CD8-positive, alpha-beta memory T cell (primary cell): ENCODE data around the gene SUSD4. TPM values are rescaled to one million over a fixed set of nuclear protein-coding genes. Genes with fewer than 3 reads are reported as not detected.

Source experiments
- CTCF ChIA-PET: fragments of 350-600 bp; sonication (Branson Sonifier 250); formaldehyde crosslinking; loops from one replicate; lab custom pipeline; 2021; ENCODE audit warnings: antibody characterized with exemption; lab: Charles Lee
- POLR2A ChIA-PET: fragments of 350-600 bp; sonication (Branson Sonifier 250); formaldehyde crosslinking; loops from one replicate; lab custom pipeline; 2021; ENCODE audit warnings: antibody characterized with exemption; lab: Charles Lee
- DNase-seq, 5 donors: peaks; one replicate each; pipeline versions ENCODE4 v3.0.0 to v3.0.0-alpha.2; 2020 to 2022; ENCODE audit warnings: mixed read lengths in 1 of 5
- H3K27ac ChIP-seq: one replicate; pipeline ENCODE4 v1.7.0; 2013; ENCODE audit warnings: low read depth, mild to moderate bottlenecking, low read length, moderate library complexity
- H3K27me3 ChIP-seq: 2 replicates; pipeline ENCODE4 v1.7.0; 2013; ENCODE audit warnings: low read length, mild to moderate bottlenecking; ENCODE audit not compliant: insufficient read depth, poor library complexity, severe bottlenecking
- H3K36me3 ChIP-seq: 2 replicates; pipeline ENCODE4 v1.7.0; 2013; ENCODE audit warnings: mild to moderate bottlenecking, low read length, moderate library complexity; ENCODE audit not compliant: insufficient read depth
- H3K4me1 ChIP-seq: 2 replicates; pipeline ENCODE4 v1.7.0; 2013; ENCODE audit warnings: mild to moderate bottlenecking, low read length, moderate library complexity; ENCODE audit not compliant: insufficient read depth
- H3K4me3 ChIP-seq: 2 replicates; pipeline ENCODE4 v1.7.0; 2013; ENCODE audit warnings: mild to moderate bottlenecking, low read length
- H3K9me3 ChIP-seq: 2 replicates; pipeline ENCODE4 v1.7.0; 2013; ENCODE audit warnings: mild to moderate bottlenecking, low read length
- H3K27ac Mint-ChIP-seq, 8 donors: one replicate each; pipeline ENCODE4 v1.8.0; 2020 to 2021; ENCODE audit warnings: mixed read lengths in 8 of 8, mild to moderate bottlenecking in 6 of 8, inconsistent platforms in 3 of 8, moderate library complexity in 3 of 8
- H3K27me3 Mint-ChIP-seq, 2 donors: one replicate each; pipeline ENCODE4 v1.8.0; 2020 to 2021; ENCODE audit warnings: mixed read lengths in 2 of 2, mild to moderate bottlenecking in 1 of 2, moderate library complexity in 1 of 2
- H3K36me3 Mint-ChIP-seq, 3 donors: one replicate each; pipeline ENCODE4 v1.8.0; 2020 to 2021; ENCODE audit warnings: mixed read lengths in 3 of 3, inconsistent platforms in 1 of 3, mild to moderate bottlenecking in 1 of 3
- H3K4me1 Mint-ChIP-seq, 3 donors: one replicate each; pipeline ENCODE4 v1.8.0; 2020 to 2021; ENCODE audit warnings: mixed read lengths in 3 of 3, inconsistent platforms in 1 of 3, mild to moderate bottlenecking in 1 of 3
- H3K4me3 Mint-ChIP-seq, 7 donors: one replicate each; pipeline ENCODE4 v1.8.0; 2020 to 2021; ENCODE audit warnings: mixed read lengths in 7 of 7, mild to moderate bottlenecking in 6 of 7, moderate library complexity in 4 of 7, inconsistent platforms in 2 of 7
- H3K9me3 Mint-ChIP-seq, 5 donors: one replicate each; pipeline ENCODE4 v1.8.0; 2020 to 2022; ENCODE audit warnings: mixed read lengths in 5 of 5, mild to moderate bottlenecking in 3 of 5, moderate library complexity in 2 of 5, inconsistent platforms in 1 of 5
- polyA plus RNA-seq: library from polyadenylated mRNA; unstranded; fragments of 300-500 nt; fragmentation: Illumina TruSeq; gene quantifications from one replicate; pipeline ENCODE4 v1.2.3, GENCODE V29; 2021
- total RNA-seq, 2 experiments: library from RNA; stranded (reverse); gene quantifications; one replicate each; pipeline ENCODE4 v1.2.3, GENCODE V29; 2021

Gene SUSD4
- total and polyA plus RNA-seq, 3 experiments from 2014 or later = 0.16 to 4.2 (median 0.18) TPM

GRCh38 chr1:223216531-223217205, 147.3 kb downstream of the SUSD4 start:
- peaks cover 0 to 25% (median 16%) of the 10 kb centered on the region in 5 donors for H3K9me3 Mint-ChIP-seq
- Histone ChIP-seq H3K36me3 (no peaks in the 10 kb centered on the region), H3K9me3 (peaks cover 4% of the 10 kb centered on the region), H3K4me3 (no peak overlapping the region), H3K27me3 (no peaks in the 10 kb centered on the region), H3K4me1 (no peaks in the 10 kb centered on the region), H3K27ac (no peak overlapping the region)
- ChIA-PET POLR2A (no interaction called here), CTCF (no interaction called here)
- peaks cover 0 to 7% of the 10 kb centered on the region in 2 donors for H3K27me3 Mint-ChIP-seq
- DNase-seq = no peak
- H3K4me3 Mint-ChIP-seq = no peak overlapping the region
- H3K36me3 Mint-ChIP-seq = peaks cover 0 to 29% (median 3%) of the 10 kb centered on the region in 3 donors
- H3K4me1 Mint-ChIP-seq = no peaks in the 10 kb centered on the region
- H3K27ac Mint-ChIP-seq = peak overlapping the region in 1 of 8 donors; percentile 74

- H3K36me3 Mint-ChIP-seq = peaks cover 0 to 29% (median 3%) of the 10 kb centered on the region in 3 donors
- Histone ChIP-seq H3K9me3 (peaks cover 4% of the 10 kb centered on the region), H3K27me3 (no peaks in the 10 kb centered on the region), H3K36me3 (no peaks in the 10 kb centered on the region), H3K27ac (no peak overlapping the region), H3K4me3 (no peak overlapping the region), H3K4me1 (no peaks in the 10 kb centered on the region)
- H3K27ac Mint-ChIP-seq = peak overlapping the region in 1 of 8 donors; percentile 74
- DNase-seq = no peak
- no peak overlapping the region for H3K4me3 Mint-ChIP-seq
- POLR2A ChIA-PET = no interaction called here
- CTCF ChIA-PET = no interaction called here
- H3K9me3 Mint-ChIP-seq = peaks cover 0 to 25% (median 16%) of the 10 kb centered on the region in 5 donors
- H3K27me3 Mint-ChIP-seq = peaks cover 0 to 7% of the 10 kb centered on the region in 2 donors
- no peaks in the 10 kb centered on the region for H3K4me1 Mint-ChIP-seq
Observed at GRCh38 chr1:223216074-223216473, 147.9 kb downstream of the SUSD4 start.

GRCh38 chr1:223215026-223215425, 148.9 kb downstream of the SUSD4 start:
- Mint-ChIP-seq H3K9me3 (peaks cover 0 to 17% (median 14%) of the 10 kb centered on the region in 5 donors), H3K27ac (peak overlapping the region in 1 of 8 donors; percentile 80), H3K36me3 (peaks cover 0 to 18% (median 3%) of the 10 kb centered on the region in 3 donors), H3K4me1 (no peaks in the 10 kb centered on the region), H3K27me3 (peaks cover 0 to 5% of the 10 kb centered on the region in 2 donors), H3K4me3 (no peak overlapping the region)
- H3K27me3 ChIP-seq = no peaks in the 10 kb centered on the region
- POLR2A ChIA-PET = no interaction called here
- no peak overlapping the region for H3K27ac ChIP-seq
- DNase-seq = no peak
- CTCF ChIA-PET = no interaction called here
- no peak overlapping the region for H3K4me3 ChIP-seq
- no peaks in the 10 kb centered on the region for H3K4me1 ChIP-seq
- peaks cover 4% of the 10 kb centered on the region for H3K9me3 ChIP-seq
- no peaks in the 10 kb centered on the region for H3K36me3 ChIP-seq

GRCh38 chr1:223214261-223214807, 149.6 kb downstream of the SUSD4 start:
- Histone ChIP-seq H3K4me3 (no peak overlapping the region), H3K27ac (no peak overlapping the region), H3K36me3 (no peaks in the 10 kb centered on the region), H3K9me3 (peaks cover 4% of the 10 kb centered on the region), H3K27me3 (no peaks in the 10 kb centered on the region), H3K4me1 (no peaks in the 10 kb centered on the region)
- peaks cover 0 to 14% (median 11%) of the 10 kb centered on the region in 5 donors for H3K9me3 Mint-ChIP-seq
- no peak for DNase-seq
- CTCF ChIA-PET = no interaction called here
- peaks cover 0 to 13% (median 3%) of the 10 kb centered on the region in 3 donors for H3K36me3 Mint-ChIP-seq
- H3K4me1 Mint-ChIP-seq = no peaks in the 10 kb centered on the region
- peaks cover 0 to 5% of the 10 kb centered on the region in 2 donors for H3K27me3 Mint-ChIP-seq
- H3K27ac Mint-ChIP-seq = peak overlapping the region in 2 of 8 donors; percentile 61 to 80
- POLR2A ChIA-PET = no interaction called here
- H3K4me3 Mint-ChIP-seq = no peak overlapping the region

GRCh38 chr1:223212441-223212840, 151.5 kb downstream of the SUSD4 start:
- H3K27ac Mint-ChIP-seq = no peak overlapping the region
- Histone ChIP-seq H3K9me3 (no peaks in the 10 kb centered on the region), H3K27ac (no peak overlapping the region), H3K27me3 (no peaks in the 10 kb centered on the region), H3K4me1 (no peaks in the 10 kb centered on the region), H3K36me3 (no peaks in the 10 kb centered on the region), H3K4me3 (no peak overlapping the region)
- H3K27me3 Mint-ChIP-seq = peaks cover 0 to 7% of the 10 kb centered on the region in 2 donors
- no peaks in the 10 kb centered on the region for H3K36me3 Mint-ChIP-seq
- no peaks in the 10 kb centered on the region for H3K4me1 Mint-ChIP-seq
- no peak for DNase-seq
- no peak overlapping the region for H3K4me3 Mint-ChIP-seq
- H3K9me3 Mint-ChIP-seq = no peaks in the 10 kb centered on the region
- POLR2A ChIA-PET = no interaction called here
- CTCF ChIA-PET = interaction anchor here (0.9 kb wide), 1 partner anchor 10 kb away, joined by 3 read pairs; no protein-coding TSS in a partner anchor

GRCh38 chr1:223211323-223211985, 152.5 kb downstream of the SUSD4 start:
- Mint-ChIP-seq H3K4me1 (no peaks in the 10 kb centered on the region), H3K9me3 (no peaks in the 10 kb centered on the region), H3K36me3 (no peaks in the 10 kb centered on the region), H3K27ac (peak overlapping the region in 1 of 8 donors; percentile 26), H3K4me3 (no peak overlapping the region), H3K27me3 (peaks cover 0 to 7% of the 10 kb centered on the region in 2 donors)
- DNase-seq = no peak
- ChIA-PET POLR2A (no interaction called here), CTCF (no interaction called here)
- H3K4me1 ChIP-seq = no peaks in the 10 kb centered on the region
- no peaks in the 10 kb centered on the region for H3K9me3 ChIP-seq
- H3K36me3 ChIP-seq = no peaks in the 10 kb centered on the region
- H3K4me3 ChIP-seq = no peak overlapping the region
- H3K27ac ChIP-seq = no peak overlapping the region
- H3K27me3 ChIP-seq = no peaks in the 10 kb centered on the region

- H3K9me3 Mint-ChIP-seq = no peaks in the 10 kb centered on the region
Observed at GRCh38 chr1:223210788-223211120, 153.2 kb downstream of the SUSD4 start.

More at GRCh38 chr1:223210788-223211120, 153.2 kb downstream of the SUSD4 start:
- H3K27ac Mint-ChIP-seq = no peak overlapping the region
- no peaks in the 10 kb centered on the region for H3K9me3 ChIP-seq
- H3K4me3 ChIP-seq = no peak overlapping the region
- no peaks in the 10 kb centered on the region for H3K4me1 Mint-ChIP-seq
- ChIA-PET POLR2A (no interaction called here), CTCF (no interaction called here)
- H3K27ac ChIP-seq = no peak overlapping the region
- H3K27me3 Mint-ChIP-seq = peaks cover 0 to 7% of the 10 kb centered on the region in 2 donors
- H3K36me3 ChIP-seq = no peaks in the 10 kb centered on the region
- H3K4me3 Mint-ChIP-seq = no peak overlapping the region
- no peaks in the 10 kb centered on the region for H3K4me1 ChIP-seq
- no peaks in the 10 kb centered on the region for H3K27me3 ChIP-seq
- no peak for DNase-seq
- H3K36me3 Mint-ChIP-seq = no peaks in the 10 kb centered on the region
